Epithelial cell of proximal tubule (primary cell): ENCODE data around the gene PNCK. TPM values are rescaled to one million over a fixed set of nuclear protein-coding genes. Genes with fewer than 3 reads are reported as not detected.

Experiments
- DNase-seq: peaks from one replicate; pipeline ENCODE4 v3.0.0-alpha.2; 2011; ENCODE audit warnings: low read depth
- H3K4me3 ChIP-seq: 2 replicates; pipeline ENCODE4 v1.5.1; 2011; ENCODE audit warnings: low read depth, mild to moderate bottlenecking, low read length
- CTCF ChIP-seq: conservative IDR thresholded peaks from 2 replicates; pipeline ENCODE4 v1.5.1; 2012; ENCODE audit warnings: low read depth, mild to moderate bottlenecking, low read length
- total RNA-seq: library from RNA; depleted of rRNA; stranded (reverse); fragments of >200 nt; gene quantifications from 2 replicates; pipeline ENCODE4 v1.2.3, GENCODE V29; 2015

PNCK gene
- total RNA-seq, 1 donor from 2014 or later: 0.86 TPM

- H3K4me3 ChIP-seq: no peak overlapping the region
- no peak for TF ChIP-seq CTCF
- no peak for DNase-seq
Measured at GRCh38 chrX:153627675-153628111, 45.9 kb downstream of the PNCK start.

GRCh38 chrX:153626863-153627674 is 46.5 kb downstream of the PNCK start:
- no peak for TF ChIP-seq CTCF
- H3K4me3 ChIP-seq: no peak overlapping the region
- no peak for DNase-seq

- H3K4me3 ChIP-seq: no peak overlapping the region
- no peak for TF ChIP-seq CTCF
- no peak for DNase-seq
Measured at GRCh38 chrX:153626025-153626633, 47.5 kb downstream of the PNCK start.

- no peak for DNase-seq
- TF ChIP-seq CTCF: no peak
Measured at GRCh38 chrX:153625271-153626024, 48.2 kb downstream of the PNCK start.

GRCh38 chrX:153624196-153625091 is 49.2 kb downstream of the PNCK start:
- H3K4me3 ChIP-seq: no peak overlapping the region
- TF ChIP-seq CTCF: no peak
- no peak for DNase-seq

More at GRCh38 chrX:153625271-153626024, 48.2 kb downstream of the PNCK start:
- no peak overlapping the region for H3K4me3 ChIP-seq

GRCh38 chrX:153623310-153624029 is 50.1 kb downstream of the PNCK start:
- H3K4me3 ChIP-seq: no peak overlapping the region
- TF ChIP-seq CTCF: no peak
- DNase-seq: no peak
